SU-DHL-6 (cell line): ENCODE results near the gene COL23A1.
A peak's percentile ranks its signal among the peaks of the same experiment; 100 is the strongest.

Experiments
- H2AFZ ChIP-seq: fragments of 200-600 bp; sonication (generic); 2 replicates; pipeline ENCODE4 v1.6.1; 2014; ENCODE audit warnings: low read depth, mild to moderate bottlenecking, moderate library complexity, mixed read lengths, antibody characterized with exemption, low read length; ENCODE audit not compliant: severe bottlenecking
- H3F3A ChIP-seq: fragments of 200-600 bp; shearing (Covaris generic); 2 replicates; pipeline ENCODE4 v1.6.0; 2016; ENCODE audit warnings: antibody characterized with exemption, mild to moderate bottlenecking; ENCODE audit not compliant: insufficient read depth
- H3K27ac ChIP-seq: fragments of 200-600 bp; sonication (generic); 2 replicates; pipeline ENCODE4 v1.5.1; 2016; ENCODE audit warnings: low read depth, mild to moderate bottlenecking, low read length, moderate library complexity, mixed read lengths
- H3K27me3 ChIP-seq: fragments of 200-600 bp; sonication (generic), shearing (Covaris generic); 2 replicates; pipeline ENCODE4 v1.6.0; 2014; ENCODE audit warnings: mild to moderate bottlenecking, low read length
- H3K36me3 ChIP-seq: fragments of 200-600 bp; sonication (generic); 2 replicates; pipeline ENCODE4 v1.6.1; 2014; ENCODE audit warnings: mild to moderate bottlenecking, low read length, mixed read lengths
- H3K4me2 ChIP-seq: fragments of 300-600, 200-600 bp; shearing (Covaris generic), sonication (generic); 2 replicates; pipeline ENCODE4 v1.6.0; 2014; ENCODE audit warnings: low read length, low read depth, mild to moderate bottlenecking; ENCODE audit not compliant: poor library complexity, severe bottlenecking
- H3K4me3 ChIP-seq: fragments of 200-600 bp; sonication (generic); 2 replicates; pipeline ENCODE4 v1.5.1; 2014; ENCODE audit warnings: antibody characterized with exemption, low read length, mild to moderate bottlenecking, mixed read lengths; ENCODE audit not compliant: insufficient read depth, poor library complexity, severe bottlenecking
- H3K79me2 ChIP-seq: fragments of 200-600 bp; sonication (generic); 2 replicates; pipeline ENCODE4 v1.6.1; 2014; ENCODE audit warnings: mild to moderate bottlenecking, low read length, moderate library complexity; ENCODE audit not compliant: insufficient read depth
- H3K9ac ChIP-seq: fragments of 200-600 bp; sonication (generic); 2 replicates; pipeline ENCODE4 v1.7.0; 2014; ENCODE audit warnings: mild to moderate bottlenecking, low read length
- H3K9me2 ChIP-seq: fragments of 200-600 bp; sonication (generic); replicated peaks from 2 replicates; pipeline ENCODE4 v1.6.1; 2014; ENCODE audit warnings: low read length; ENCODE audit not compliant: insufficient read depth
- H3K9me3 ChIP-seq: fragments of 200-600 bp; sonication (generic); 2 replicates; pipeline ENCODE4 v1.6.1; 2014; ENCODE audit warnings: low read length, mixed read lengths; ENCODE audit not compliant: insufficient read depth
- H4K20me1 ChIP-seq: fragments of 200-600 bp; sonication (generic); 2 replicates; pipeline ENCODE4 v1.6.1; 2014; ENCODE audit warnings: low read depth, mild to moderate bottlenecking, antibody characterized with exemption, low read length, moderate library complexity, mixed read lengths
- CTCF ChIP-seq: fragments of 200-600 bp; sonication (generic); IDR thresholded peaks from one replicate; pipeline ENCODE4 v1.5.1; 2017; ENCODE audit warnings: antibody characterized with exemption, mild to moderate bottlenecking, low read length, moderate library complexity; ENCODE audit not compliant: insufficient read depth, poor library complexity, severe bottlenecking
- EZH2phosphoT487 ChIP-seq: fragments of 200-600 bp; sonication (generic), shearing (Covaris generic); conservative IDR thresholded peaks from 2 replicates; pipeline ENCODE4 v1.6.1; 2018; ENCODE audit warnings: mild to moderate bottlenecking, antibody characterized with exemption, low read length, moderate library complexity, mixed read lengths

The COL23A1 gene

GRCh38 chr5:178281331-178281730 lies 308.9 kb downstream of the COL23A1 start:
- Histone ChIP-seq H3K4me3 (no peak overlapping the region), H3K9me2 (no peaks in the 10 kb centered on the region), H2AFZ (no peak overlapping the region), H3K36me3 (no peaks in the 10 kb centered on the region), H3K27me3 (no peaks in the 10 kb centered on the region), H3K9me3 (no peaks in the 10 kb centered on the region), H3K27ac (no peak overlapping the region), H3F3A (no peaks in the 10 kb centered on the region), H3K4me2 (no peak overlapping the region), H3K9ac (no peak overlapping the region), H3K79me2 (no peaks in the 10 kb centered on the region), H4K20me1 (no peaks in the 10 kb centered on the region)
- TF ChIP-seq CTCF (no peak), EZH2phosphoT487 (no peak)

DNA sequence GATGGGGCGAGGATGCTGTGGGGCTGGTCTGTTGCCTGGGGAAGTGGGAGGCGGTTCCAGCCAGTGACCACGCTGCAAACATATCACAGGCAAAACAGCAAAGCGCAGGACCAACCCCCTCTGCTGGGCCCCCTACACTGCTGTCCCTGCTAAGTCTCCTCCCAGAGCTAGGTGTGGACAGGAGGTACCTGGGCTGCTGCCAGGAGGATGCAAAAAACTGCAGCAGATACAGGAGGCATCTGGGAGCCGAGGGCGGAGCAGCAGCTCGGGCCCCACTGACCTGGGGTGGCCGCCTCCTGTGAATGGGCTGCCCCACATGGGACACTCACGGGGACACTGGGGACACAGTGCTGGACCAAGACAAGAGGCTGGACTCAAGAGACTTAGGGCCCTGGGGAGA lies 309.6 kb downstream of the COL23A1 start:
- Histone ChIP-seq H3K27ac (no peak overlapping the region), H3K9me3 (no peaks in the 10 kb centered on the region), H3K27me3 (no peaks in the 10 kb centered on the region), H4K20me1 (no peaks in the 10 kb centered on the region), H3K9ac (no peak overlapping the region), H2AFZ (no peak overlapping the region), H3K4me3 (no peak overlapping the region), H3K4me2 (no peak overlapping the region), H3K9me2 (no peaks in the 10 kb centered on the region), H3K79me2 (no peaks in the 10 kb centered on the region), H3F3A (no peaks in the 10 kb centered on the region), H3K36me3 (no peaks in the 10 kb centered on the region)
- TF ChIP-seq EZH2phosphoT487 (no peak), CTCF (no peak)

DNA sequence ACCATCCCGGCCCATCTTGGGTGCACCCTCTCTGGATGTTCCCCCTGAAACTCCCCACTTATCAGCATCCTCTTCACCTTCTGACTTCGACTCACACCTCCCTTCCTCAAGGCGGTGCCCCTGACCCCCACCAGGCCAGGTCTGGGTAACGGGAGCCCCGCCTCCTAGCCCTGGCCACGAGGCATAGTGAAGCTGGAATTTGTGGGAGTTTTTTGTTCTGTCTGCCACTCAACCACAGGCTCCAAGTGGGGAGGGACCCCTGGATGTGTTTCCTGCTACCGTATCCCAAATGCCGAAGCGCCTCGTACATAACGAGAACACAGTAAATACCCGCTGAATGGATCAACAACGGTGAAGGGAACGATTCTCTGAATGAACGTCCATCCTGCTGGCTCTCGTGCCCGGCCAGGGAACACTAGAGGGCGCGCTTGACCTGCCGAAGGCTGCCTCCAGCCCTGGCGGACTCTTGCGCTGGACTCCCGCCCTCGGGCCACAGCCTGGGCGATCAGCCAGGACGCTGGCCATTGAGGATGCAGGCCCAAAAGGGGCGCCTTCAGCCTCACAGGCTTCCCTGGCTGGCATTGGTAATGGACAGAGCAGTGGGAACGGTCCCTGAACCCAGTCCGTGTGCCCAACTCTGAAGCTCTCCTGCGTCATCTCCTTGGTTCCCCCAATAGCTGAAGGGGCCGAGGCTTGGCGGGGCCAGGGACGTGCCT lies 310.3 kb downstream of the COL23A1 start:
- Histone ChIP-seq H3K9ac (no peak overlapping the region), H3K4me3 (no peak overlapping the region), H3K79me2 (no peaks in the 10 kb centered on the region), H3K27me3 (no peaks in the 10 kb centered on the region), H4K20me1 (no peaks in the 10 kb centered on the region), H2AFZ (no peak overlapping the region), H3F3A (no peaks in the 10 kb centered on the region), H3K27ac (no peak overlapping the region), H3K36me3 (no peaks in the 10 kb centered on the region), H3K9me2 (no peaks in the 10 kb centered on the region), H3K9me3 (no peaks in the 10 kb centered on the region), H3K4me2 (no peak overlapping the region)
- TF ChIP-seq EZH2phosphoT487 (no peak), CTCF (peak; percentile 73)
